Heart left ventricle (tissue), 13 donors: ENCODE measurements around the gene HSPA14.

Source experiments
- POLR2A ChIP-seq, 2 donors: fragments of 450-650 bp; IDR thresholded peaks; one replicate each; pipeline ENCODE4 v1.6.1; 2017; ENCODE audit warnings: antibody characterized with exemption in 2 of 2, mild to moderate bottlenecking in 2 of 2, moderate library complexity in 2 of 2
- TF ChIP-seq, protein P1 (sequence below), 12 donors: fragments of 200-600 bp; sonication (generic) in 4 of 12; IDR thresholded peaks; one replicate each; pipeline versions ENCODE4 v1.5.0 to v1.8.0; 2018 to 2022; ENCODE audit warnings: antibody characterized with exemption in 12 of 12, mild to moderate bottlenecking in 5 of 12
- donor health status: ischemic (EF 13 %, LVEDD 7.1; RV severe dilation, severe dysfunction).
- donor health status: DM: no; HTN: yes; CAD: no.
- donor health status: DM: no; HTN: no; CAD: no.
- donor health status: ischemic (EF 25% LVEDD 6.9; RV normal size, moderate dysfunction).
- donor health status: ischemic (EF 25% LVEDD 5.7; RV mildly dilated, moderate dysfunction).
- donor health status: ischemic (EF 35%, LVEDD 5.7; RV mildly dilated, moderate dysfunction).
- donor health status: nonischemic (EF 11% LVEDD 7.7; RV severe dilation, severe dysfunction).
- donor health status: DM: yes; HTN: yes; CAD: no.
- donor health status: PGD.
- donor health status: ischemic (EF 29% LVEDD 5.4; RV normal size, mild dysfunction).
- donor health status: nonischemic (EF 23%, LVEDD 6.1; RV moderate dilation, normal function).

- TF ChIP-seq, protein P1, sequence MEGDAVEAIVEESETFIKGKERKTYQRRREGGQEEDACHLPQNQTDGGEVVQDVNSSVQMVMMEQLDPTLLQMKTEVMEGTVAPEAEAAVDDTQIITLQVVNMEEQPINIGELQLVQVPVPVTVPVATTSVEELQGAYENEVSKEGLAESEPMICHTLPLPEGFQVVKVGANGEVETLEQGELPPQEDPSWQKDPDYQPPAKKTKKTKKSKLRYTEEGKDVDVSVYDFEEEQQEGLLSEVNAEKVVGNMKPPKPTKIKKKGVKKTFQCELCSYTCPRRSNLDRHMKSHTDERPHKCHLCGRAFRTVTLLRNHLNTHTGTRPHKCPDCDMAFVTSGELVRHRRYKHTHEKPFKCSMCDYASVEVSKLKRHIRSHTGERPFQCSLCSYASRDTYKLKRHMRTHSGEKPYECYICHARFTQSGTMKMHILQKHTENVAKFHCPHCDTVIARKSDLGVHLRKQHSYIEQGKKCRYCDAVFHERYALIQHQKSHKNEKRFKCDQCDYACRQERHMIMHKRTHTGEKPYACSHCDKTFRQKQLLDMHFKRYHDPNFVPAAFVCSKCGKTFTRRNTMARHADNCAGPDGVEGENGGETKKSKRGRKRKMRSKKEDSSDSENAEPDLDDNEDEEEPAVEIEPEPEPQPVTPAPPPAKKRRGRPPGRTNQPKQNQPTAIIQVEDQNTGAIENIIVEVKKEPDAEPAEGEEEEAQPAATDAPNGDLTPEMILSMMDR (IDR thresholded peaks at IDR 0.05) = no peak
- TF ChIP-seq POLR2A (IDR thresholded peaks at IDR 0.05) = no peak
Measured at GRCh38 chr10:14906765-14907164, 68.7 kb downstream of the HSPA14 start.
